Trophoblast cell (in vitro differentiated cells and primary cell): ENCODE measurements around the gene TTC24.

ENCODE experiments used
- DNase-seq, 2 donors: peaks; one replicate each; pipeline ENCODE4 v3.0.0-alpha.2; 2016
- H2AFZ ChIP-seq: 2 replicates; pipeline ENCODE4 v1.6.1; 2013; ENCODE audit warnings: low read length, moderate library complexity, mild to moderate bottlenecking; ENCODE audit not compliant: insufficient read depth, poor library complexity
- H2AK5ac ChIP-seq: 2 replicates; pipeline ENCODE4 v1.6.1; 2013; ENCODE audit warnings: mild to moderate bottlenecking, low read length
- H2BK120ac ChIP-seq: 2 replicates; pipeline ENCODE4 v1.6.1; 2013; ENCODE audit warnings: low read length, mild to moderate bottlenecking, moderate library complexity; ENCODE audit not compliant: insufficient read depth, poor library complexity
- H2BK12ac ChIP-seq: 2 replicates; pipeline ENCODE4 v1.6.1; 2013; ENCODE audit warnings: mild to moderate bottlenecking, low read length, moderate library complexity
- H2BK5ac ChIP-seq: 2 replicates; pipeline ENCODE4 v1.6.1; 2013; ENCODE audit warnings: low read length, low read depth, moderate library complexity, mild to moderate bottlenecking; ENCODE audit not compliant: poor library complexity
- H3K14ac ChIP-seq: 2 replicates; pipeline ENCODE4 v1.6.1; 2013; ENCODE audit warnings: mild to moderate bottlenecking, low read length
- H3K18ac ChIP-seq: 2 replicates; pipeline ENCODE4 v1.6.1; 2013; ENCODE audit warnings: mild to moderate bottlenecking, low read length
- H3K23ac ChIP-seq: 2 replicates; pipeline ENCODE4 v1.6.1; 2013; ENCODE audit warnings: low read length
- H3K27ac ChIP-seq: 2 replicates; pipeline ENCODE4 v1.5.1; 2013; ENCODE audit warnings: low read depth, mild to moderate bottlenecking, inconsistent platforms, low read length, moderate library complexity
- H3K27me3 ChIP-seq: 2 replicates; pipeline ENCODE4 v1.6.1; 2013; ENCODE audit warnings: inconsistent platforms, mild to moderate bottlenecking, low read length, moderate library complexity; ENCODE audit not compliant: insufficient read depth
- H3K36me3 ChIP-seq, 2 experiments: 1 replicate in 1 of 2; 2 replicates in 1 of 2; pipeline ENCODE4 v1.6.1; 2013; ENCODE audit warnings: low read length in 2 of 2, mild to moderate bottlenecking in 2 of 2, moderate library complexity in 1 of 2; ENCODE audit not compliant: insufficient read depth in 2 of 2, control insufficient read depth in 1 of 2
- H3K4ac ChIP-seq: 2 replicates; pipeline ENCODE4 v1.6.1; 2013; ENCODE audit warnings: low read depth, mild to moderate bottlenecking, low read length, moderate library complexity
- H3K4me1 ChIP-seq, 2 experiments: 1 replicate in 1 of 2; 2 replicates in 1 of 2; pipeline ENCODE4 v1.6.1; 2013; ENCODE audit warnings: low read length in 2 of 2, mild to moderate bottlenecking in 2 of 2, moderate library complexity in 1 of 2; ENCODE audit not compliant: insufficient read depth in 2 of 2, control insufficient read depth in 1 of 2
- H3K4me2 ChIP-seq: 2 replicates; pipeline ENCODE4 v1.6.1; 2013; ENCODE audit warnings: inconsistent platforms, mild to moderate bottlenecking, low read length, moderate library complexity
- H3K4me3 ChIP-seq: 2 replicates; pipeline ENCODE4 v1.5.1; 2013; ENCODE audit warnings: mild to moderate bottlenecking, low read depth, low read length, inconsistent platforms
- H3K79me1 ChIP-seq: one replicate; pipeline ENCODE4 v1.6.1; 2013; ENCODE audit warnings: low read length
- H3K79me2 ChIP-seq: 2 replicates; pipeline ENCODE4 v1.6.1; 2013; ENCODE audit warnings: low read length, mild to moderate bottlenecking; ENCODE audit not compliant: control insufficient read depth, insufficient read depth, poor library complexity
- H3K9ac ChIP-seq: 2 replicates; pipeline ENCODE4 v1.6.1; 2013; ENCODE audit warnings: mild to moderate bottlenecking, low read length
- H3K9me3 ChIP-seq: 2 replicates; pipeline ENCODE4 v1.6.1; 2013; ENCODE audit warnings: low read depth, mild to moderate bottlenecking, control low read depth, inconsistent platforms, low read length; ENCODE audit not compliant: insufficient read depth
- H4K12ac ChIP-seq: 2 replicates; pipeline ENCODE4 v1.6.1; 2013; ENCODE audit warnings: low read depth, mild to moderate bottlenecking, low read length, moderate library complexity
- H4K8ac ChIP-seq: 2 replicates; pipeline ENCODE4 v1.6.1; 2013; ENCODE audit warnings: low read depth, mild to moderate bottlenecking, low read length, moderate library complexity
- H4K91ac ChIP-seq: one replicate; pipeline ENCODE4 v1.6.1; 2013; ENCODE audit warnings: low read depth, mild to moderate bottlenecking, low read length, moderate library complexity
- WGBS: extraction: QIAGEN DNeasy Blood & Tissue Kit; methylation state at CpG from one replicate; pipeline ENCODE4 v1.1.7; 2013; ENCODE audit warnings: missing lambda C conversion rate; ENCODE audit not compliant: insufficient read length, insufficient coverage; ENCODE audit errors: extremely low coverage; 5-methylcytosine and 5-hydroxymethylcytosine counted together

The TTC24 gene

DNA sequence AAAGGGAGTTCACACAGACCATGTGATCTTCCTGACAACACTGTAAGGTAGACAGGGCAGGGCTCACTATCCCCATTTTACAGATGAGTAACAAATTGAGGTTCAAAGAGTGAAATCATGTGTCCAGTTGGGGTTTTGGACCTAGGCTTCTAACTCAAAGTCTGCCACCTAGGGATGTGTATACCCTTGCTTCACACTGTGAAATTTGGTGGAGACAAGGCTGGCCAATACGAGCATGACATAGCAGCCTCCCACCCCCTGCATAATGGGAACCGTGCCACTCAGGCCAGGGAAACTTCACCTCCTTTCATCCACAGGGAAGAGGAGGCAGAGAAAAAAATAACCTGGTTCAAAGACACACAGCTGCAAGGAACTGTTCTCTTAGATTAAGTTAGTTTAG lies 14.0 kb upstream of the TTC24 start:
- Histone ChIP-seq H3K79me1 (no peaks in the 10 kb centered on the region), H3K27me3 (no peaks in the 10 kb centered on the region), H2BK5ac (no peak overlapping the region), H3K9me3 (peaks cover 4% of the 10 kb centered on the region), H4K8ac (no peak overlapping the region), H3K4ac (no peak overlapping the region), H2BK120ac (no peak overlapping the region), H4K12ac (no peak overlapping the region), H3K4me1 (peaks cover 5 to 6% of the 10 kb centered on the region in 2 experiments), H3K14ac (no peak overlapping the region), H3K23ac (peak overlapping the region; percentile 4), H3K9ac (no peak overlapping the region), H2AK5ac (no peak overlapping the region), H3K79me2 (peaks cover 2% of the 10 kb centered on the region), H3K27ac (no peak overlapping the region), H3K18ac (no peak overlapping the region), H2AFZ (no peak overlapping the region), H2BK12ac (no peak overlapping the region), H4K91ac (no peak overlapping the region), H3K36me3 (peaks cover 34 to 51% of the 10 kb centered on the region in 2 experiments), H3K4me2 (no peak overlapping the region), H3K4me3 (no peak overlapping the region)
- WGBS, result no CpG with 5 or more reads among the region's 2 CpGs
- DNase-seq, result no peak

DNA sequence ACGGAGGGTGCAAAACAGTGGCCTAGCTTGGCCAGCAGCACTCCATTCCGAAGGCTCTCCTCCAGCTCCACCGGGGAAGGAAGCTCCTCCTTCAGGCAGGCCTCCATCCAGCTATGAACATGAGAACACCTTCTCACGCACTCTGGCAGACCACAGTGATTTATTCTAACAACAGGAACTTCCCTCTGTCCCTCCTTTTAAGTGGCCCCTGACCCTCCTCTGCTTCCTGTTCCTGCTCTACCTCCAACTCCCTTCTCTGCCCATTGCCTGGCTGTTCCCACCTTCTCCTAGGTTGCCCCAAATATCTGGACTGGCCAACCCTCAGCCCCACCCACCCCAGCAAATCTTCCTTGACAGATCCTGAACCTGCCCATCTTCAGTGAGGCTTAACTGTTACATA lies 13.1 kb upstream of the TTC24 start:
- no peak overlapping the region for H3K4ac ChIP-seq
- no peaks in the 10 kb centered on the region for H3K27me3 ChIP-seq
- H3K27ac ChIP-seq, result no peak overlapping the region
- H3K4me2 ChIP-seq, result no peak overlapping the region
- H2AFZ ChIP-seq, result no peak overlapping the region
- peaks cover 4% of the 10 kb centered on the region for H3K9me3 ChIP-seq
- peaks cover 31 to 45% of the 10 kb centered on the region in 2 experiments for H3K36me3 ChIP-seq
- H3K18ac ChIP-seq, result no peak overlapping the region
- no peaks in the 10 kb centered on the region for H3K79me1 ChIP-seq
- no peak overlapping the region for H4K12ac ChIP-seq
- H3K4me3 ChIP-seq, result no peak overlapping the region
- H4K8ac ChIP-seq, result no peak overlapping the region
- no peak for DNase-seq
- WGBS, result no CpG with 5 or more reads among the region's 4 CpGs
- H3K9ac ChIP-seq, result no peak overlapping the region
- H2BK12ac ChIP-seq, result no peak overlapping the region
- H3K23ac ChIP-seq, result no peak overlapping the region
- H3K4me1 ChIP-seq, result peaks cover 0 to 3% of the 10 kb centered on the region in 2 experiments
- H3K14ac ChIP-seq, result no peak overlapping the region
- no peaks in the 10 kb centered on the region for H3K79me2 ChIP-seq
- no peak overlapping the region for H4K91ac ChIP-seq
- no peak overlapping the region for H2BK120ac ChIP-seq
- H2AK5ac ChIP-seq, result no peak overlapping the region
- no peak overlapping the region for H2BK5ac ChIP-seq

- no peak overlapping the region for H3K18ac ChIP-seq
- H2BK12ac ChIP-seq, result no peak overlapping the region
- H2BK5ac ChIP-seq, result no peak overlapping the region
- no peaks in the 10 kb centered on the region for H3K27me3 ChIP-seq
- H3K79me1 ChIP-seq, result peaks cover 2% of the 10 kb centered on the region
- no peak overlapping the region for H3K14ac ChIP-seq
- peaks cover 2% of the 10 kb centered on the region for H3K9me3 ChIP-seq
- H2AFZ ChIP-seq, result peak overlapping the region; percentile 23
- no peak overlapping the region for H4K8ac ChIP-seq
- no peak overlapping the region for H3K9ac ChIP-seq
- H4K91ac ChIP-seq, result no peak overlapping the region
- no peak overlapping the region for H2AK5ac ChIP-seq
- DNase-seq, result peak in 1 of 2 donors; percentile 27
- no peak overlapping the region for H4K12ac ChIP-seq
- peaks cover 0 to 3% of the 10 kb centered on the region in 2 experiments for H3K4me1 ChIP-seq
- H2BK120ac ChIP-seq, result no peak overlapping the region
- peaks cover 5% of the 10 kb centered on the region for H3K79me2 ChIP-seq
- peaks cover 4 to 7% of the 10 kb centered on the region in 2 experiments for H3K36me3 ChIP-seq
- H3K4me3 ChIP-seq, result peak overlapping the region; percentile 89
- no peak overlapping the region for H3K4ac ChIP-seq
- no CpG with 5 or more reads among the region's 4 CpGs for WGBS
- no peak overlapping the region for H3K23ac ChIP-seq
- H3K4me2 ChIP-seq, result peak overlapping the region; percentile 74
- no peak overlapping the region for H3K27ac ChIP-seq
Measured at GRCh38 chr1:156571261-156571852, 8.2 kb upstream of the TTC24 start.

DNA sequence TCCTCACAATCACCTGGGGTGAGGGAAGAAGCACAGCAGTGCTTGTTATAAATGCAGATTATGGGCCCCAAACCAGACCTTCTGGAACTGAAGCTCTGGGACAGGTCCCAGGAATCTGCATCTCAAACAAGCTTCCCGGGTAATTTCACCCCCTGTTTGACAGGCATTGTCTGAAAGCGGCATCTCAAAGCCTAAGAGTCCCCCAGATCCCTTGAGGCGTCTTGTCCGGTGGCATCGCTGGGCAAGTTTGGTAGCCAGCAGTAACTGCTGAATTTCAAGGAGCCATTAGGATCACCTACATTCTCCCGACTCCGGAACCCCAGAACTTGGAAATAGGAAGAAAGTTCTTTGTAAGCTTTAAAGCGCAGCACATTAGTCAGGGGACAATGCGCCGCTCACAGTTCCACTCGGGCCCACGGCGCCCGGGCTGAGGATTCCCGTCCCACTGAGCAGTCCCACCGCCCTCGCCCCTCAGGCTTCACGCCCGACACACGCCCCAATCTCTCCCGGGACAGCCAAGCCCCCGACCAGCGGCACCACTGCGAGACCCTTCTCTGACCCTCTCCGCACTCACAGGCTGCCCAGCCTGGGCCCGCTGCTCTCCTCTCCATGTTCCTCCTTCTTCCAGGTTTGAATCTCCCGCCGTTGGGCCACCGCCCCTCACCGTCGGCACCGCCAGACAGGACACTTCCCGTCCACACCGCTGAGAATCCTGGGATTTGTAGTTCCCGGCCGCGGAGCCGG lies 7.4 kb upstream of the TTC24 start, which contains the start of gene IQGAP3:
IQGAP3 (minus strand) TSS at position 647 of the 744 bp plus-strand sequence; CDS start at position 611, 36 bp downstream.
- Histone ChIP-seq H3K4ac (no peak within 1 kb of the TSS), H3K9me3 (no peaks in the 10 kb centered on the region), H3K27ac (no peak within 1 kb of the TSS), H4K8ac (peak within 1 kb of the TSS; percentile 7), H2AK5ac (no peak within 1 kb of the TSS), H2BK120ac (no peak within 1 kb of the TSS), H3K9ac (peak within 1 kb of the TSS; percentile 78), H2BK5ac (no peak within 1 kb of the TSS), H2BK12ac (no peak within 1 kb of the TSS), H3K79me2 (peaks cover 5% of the 10 kb centered on the region), H3K79me1 (peaks cover 2% of the 10 kb centered on the region), H2AFZ (peak within 1 kb of the TSS; percentile 24), H3K4me3 (peak within 1 kb of the TSS; percentile 89), H3K23ac (no peak within 1 kb of the TSS), H3K27me3 (no peaks in the 10 kb centered on the region), H4K91ac (peak within 1 kb of the TSS; percentile 33), H3K18ac (peak within 1 kb of the TSS; percentile 19), H3K14ac (peak within 1 kb of the TSS; percentile 19), H3K36me3 (peaks cover 2 to 7% of the 10 kb centered on the region in 2 experiments), H3K4me1 (peaks cover 0 to 3% of the 10 kb centered on the region in 2 experiments), H3K4me2 (peak within 1 kb of the TSS; percentile 74), H4K12ac (no peak within 1 kb of the TSS)
- no CpG with 5 or more reads among the region's 38 CpGs for WGBS
- DNase-seq, result peak; percentile 91 to 94
